ENCODE results near the gene NR2F2.

The NR2F2 gene

GRCh38 chr15:96347181-96348111 is 16.9 kb downstream of the NR2F2 start:
- TF ChIP-seq CTCF (IDR thresholded peaks at IDR 0.05; ENCODE audit: insufficient read depth, low read depth, low read length, missing control alignments): no peak
- no peak overlapping the region for H3K4me3 ChIP-seq (ENCODE audit: low read depth, low read length)
- no peak for DNase-seq (ENCODE audit: low read depth)

- no peak overlapping the region for H3K4me3 ChIP-seq (ENCODE audit: low read depth, low read length)
- TF ChIP-seq CTCF (IDR thresholded peaks at IDR 0.05; ENCODE audit: insufficient read depth, low read depth, low read length, missing control alignments): no peak
- DNase-seq (ENCODE audit: low read depth): no peak
These were observed 17.9 kb downstream of the NR2F2 start for GRCh38 chr15:96348112-96349027.

GRCh38 chr15:96349034-96349856 is 18.7 kb downstream of the NR2F2 start:
- TF ChIP-seq CTCF (IDR thresholded peaks at IDR 0.05; ENCODE audit: insufficient read depth, low read depth, low read length, missing control alignments): no peak
- no peak overlapping the region for H3K4me3 ChIP-seq (ENCODE audit: low read depth, low read length)
- no peak for DNase-seq (ENCODE audit: low read depth)

- TF ChIP-seq CTCF (IDR thresholded peaks at IDR 0.05; ENCODE audit: insufficient read depth, low read depth, low read length, missing control alignments): no peak
- H3K4me3 ChIP-seq (ENCODE audit: low read depth, low read length): no peak overlapping the region
- no peak for DNase-seq (ENCODE audit: low read depth)
These were observed 19.6 kb downstream of the NR2F2 start for GRCh38 chr15:96349857-96350720.

GRCh38 chr15:96350934-96351724 is 20.6 kb downstream of the NR2F2 start:
- TF ChIP-seq CTCF (IDR thresholded peaks at IDR 0.05; ENCODE audit: insufficient read depth, low read depth, low read length, missing control alignments): no peak
- H3K4me3 ChIP-seq (ENCODE audit: low read depth, low read length): no peak overlapping the region

More at GRCh38 chr15:96350934-96351724, 20.6 kb downstream of the NR2F2 start:
- DNase-seq (ENCODE audit: low read depth): no peak

Measured in GM12865 (cell line).